Uterus (tissue), 2 donors: ENCODE results near the gene TMEM59.

Experiments
- POLR2A ChIP-seq, 2 donors: fragments of 450-650 bp; IDR thresholded peaks; one replicate each; pipeline ENCODE4 v1.6.1; 2016; ENCODE audit warnings: antibody characterized with exemption in 2 of 2, mild to moderate bottlenecking in 1 of 2, moderate library complexity in 1 of 2
- TF ChIP-seq, protein P1 (sequence below), 4 experiments: fragments of 200-600 bp in 2 of 4; fragments of 450-650 bp in 2 of 4; sonication (generic) in 2 of 4; IDR thresholded peaks; one replicate each; pipeline ENCODE4 v1.5.1; 2016 to 2019; ENCODE audit warnings: antibody characterized with exemption in 4 of 4, mild to moderate bottlenecking in 2 of 4, moderate library complexity in 1 of 4

DNA sequence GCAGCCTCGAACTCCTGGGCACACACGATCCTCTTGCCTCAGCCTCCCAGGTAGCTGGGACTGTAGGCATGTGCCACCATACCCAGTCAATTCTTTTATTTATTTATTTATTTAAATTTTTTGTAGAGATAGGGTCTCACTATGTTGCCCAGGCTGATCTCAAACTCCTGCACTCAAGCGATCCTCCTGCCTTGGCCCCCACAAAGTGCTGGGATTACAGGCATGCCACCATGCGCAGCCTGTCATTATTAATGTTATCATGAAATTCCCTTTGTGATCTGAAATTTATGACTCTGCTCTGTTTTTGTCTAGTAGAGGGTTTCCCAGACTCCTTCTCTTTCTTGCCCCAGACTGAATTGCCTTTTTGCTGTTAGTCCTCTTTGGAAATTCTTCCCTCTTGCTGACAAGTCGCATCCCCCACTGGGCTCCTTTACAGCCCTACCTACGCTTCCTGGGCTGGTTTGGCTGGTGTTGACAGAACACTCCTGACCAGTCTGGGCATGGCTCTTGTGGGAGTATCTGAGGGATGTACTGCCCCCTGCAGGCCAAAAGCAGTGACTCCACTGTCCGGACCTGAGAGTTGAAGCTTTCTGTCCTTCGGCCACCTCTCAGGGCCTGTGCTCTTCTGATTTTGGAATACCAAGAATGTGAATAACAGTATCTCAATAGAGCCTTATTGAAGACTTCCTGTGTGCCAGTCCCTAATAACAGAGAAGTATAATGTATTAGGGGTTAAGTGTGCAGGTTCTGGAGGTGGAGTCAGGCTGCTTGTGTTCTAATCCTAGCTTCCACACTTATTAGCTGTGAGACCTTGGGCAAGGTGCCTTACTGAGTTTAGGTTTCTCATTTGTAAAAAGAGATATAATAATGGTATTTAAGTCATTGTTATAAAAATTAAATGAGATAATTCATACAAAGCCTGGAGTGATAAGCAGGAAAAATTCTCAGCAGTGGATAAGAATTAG lies 28.6 kb upstream of the TMEM59 start:
- TF ChIP-seq, protein P1, sequence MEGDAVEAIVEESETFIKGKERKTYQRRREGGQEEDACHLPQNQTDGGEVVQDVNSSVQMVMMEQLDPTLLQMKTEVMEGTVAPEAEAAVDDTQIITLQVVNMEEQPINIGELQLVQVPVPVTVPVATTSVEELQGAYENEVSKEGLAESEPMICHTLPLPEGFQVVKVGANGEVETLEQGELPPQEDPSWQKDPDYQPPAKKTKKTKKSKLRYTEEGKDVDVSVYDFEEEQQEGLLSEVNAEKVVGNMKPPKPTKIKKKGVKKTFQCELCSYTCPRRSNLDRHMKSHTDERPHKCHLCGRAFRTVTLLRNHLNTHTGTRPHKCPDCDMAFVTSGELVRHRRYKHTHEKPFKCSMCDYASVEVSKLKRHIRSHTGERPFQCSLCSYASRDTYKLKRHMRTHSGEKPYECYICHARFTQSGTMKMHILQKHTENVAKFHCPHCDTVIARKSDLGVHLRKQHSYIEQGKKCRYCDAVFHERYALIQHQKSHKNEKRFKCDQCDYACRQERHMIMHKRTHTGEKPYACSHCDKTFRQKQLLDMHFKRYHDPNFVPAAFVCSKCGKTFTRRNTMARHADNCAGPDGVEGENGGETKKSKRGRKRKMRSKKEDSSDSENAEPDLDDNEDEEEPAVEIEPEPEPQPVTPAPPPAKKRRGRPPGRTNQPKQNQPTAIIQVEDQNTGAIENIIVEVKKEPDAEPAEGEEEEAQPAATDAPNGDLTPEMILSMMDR (IDR thresholded peaks at IDR 0.05): peak; percentile 15 to 45 (median 26)
- TF ChIP-seq POLR2A (IDR thresholded peaks at IDR 0.05): no peak
